ACHN (cell line): Measurements from ENCODE around the gene INAVA.

Experiments used
- DNase-seq: peaks from one replicate; pipeline ENCODE4 v3.0.0-alpha.2; 2015
- in situ Hi-C: cut with HindIII; loops from 2 replicates; pipeline ENCODE4 v1.10.0; 2017; ENCODE audit warnings: low sequenced_read_pairs, low pct_ligation_motif_present, low pct_unique_long_range_greater_than_20kb

INAVA gene

DNA sequence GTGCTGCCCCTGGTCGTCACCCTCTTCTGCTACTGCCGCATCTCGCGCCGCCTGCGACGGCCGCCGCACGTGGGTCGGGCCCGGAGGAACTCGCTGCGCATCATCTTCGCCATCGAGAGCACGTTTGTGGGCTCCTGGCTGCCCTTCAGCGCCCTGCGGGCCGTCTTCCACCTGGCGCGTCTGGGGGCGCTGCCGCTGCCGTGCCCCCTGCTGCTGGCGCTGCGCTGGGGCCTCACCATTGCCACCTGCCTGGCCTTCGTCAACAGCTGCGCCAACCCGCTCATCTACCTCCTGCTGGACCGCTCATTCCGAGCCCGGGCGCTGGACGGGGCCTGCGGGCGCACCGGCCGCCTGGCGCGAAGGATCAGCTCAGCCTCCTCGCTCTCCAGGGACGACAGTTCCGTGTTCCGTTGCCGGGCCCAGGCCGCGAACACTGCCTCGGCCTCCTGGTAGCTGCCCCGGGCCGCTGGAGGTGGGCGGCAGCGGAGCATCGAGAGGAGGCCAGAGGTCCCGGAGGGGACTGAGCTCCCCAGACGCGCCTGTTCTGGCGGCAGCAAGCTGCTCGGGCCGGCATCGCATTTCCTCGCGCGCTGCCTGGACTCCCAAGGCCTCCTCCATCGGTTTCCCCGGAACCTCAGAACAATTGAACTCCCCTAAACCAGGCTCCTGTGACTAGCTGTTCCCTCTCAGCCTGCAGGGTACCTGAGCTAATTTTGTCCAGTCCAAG lies 20.9 kb upstream of the INAVA start:
- DNase-seq = no peak
- in situ Hi-C loops = no loop called here

- DNase-seq = no peak
- in situ Hi-C loops = no loop called here
Observed at GRCh38 chr1:200874694-200875093, 20.0 kb upstream of the INAVA start.

DNA sequence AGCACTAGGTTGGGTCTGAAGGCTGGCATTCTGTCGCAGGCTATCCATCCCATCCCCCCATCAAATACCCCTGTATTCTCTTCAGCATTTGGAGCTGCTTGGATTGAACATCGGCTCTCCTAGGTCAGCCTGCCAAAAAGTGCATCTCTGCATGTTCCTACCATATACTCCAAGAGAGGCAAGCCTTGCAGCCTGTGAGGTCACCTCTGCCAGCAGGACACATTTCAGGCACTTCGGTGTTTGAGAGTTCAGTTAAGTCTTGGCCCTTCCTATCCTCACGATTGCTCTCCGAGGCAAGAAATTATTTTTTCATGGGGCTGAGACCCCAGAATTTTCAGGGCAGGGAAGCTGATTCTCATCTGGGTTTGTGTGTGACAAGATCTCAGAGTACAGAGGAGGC lies 19.3 kb upstream of the INAVA start:
- in situ Hi-C loops = no loop called here
- DNase-seq = no peak

DNA sequence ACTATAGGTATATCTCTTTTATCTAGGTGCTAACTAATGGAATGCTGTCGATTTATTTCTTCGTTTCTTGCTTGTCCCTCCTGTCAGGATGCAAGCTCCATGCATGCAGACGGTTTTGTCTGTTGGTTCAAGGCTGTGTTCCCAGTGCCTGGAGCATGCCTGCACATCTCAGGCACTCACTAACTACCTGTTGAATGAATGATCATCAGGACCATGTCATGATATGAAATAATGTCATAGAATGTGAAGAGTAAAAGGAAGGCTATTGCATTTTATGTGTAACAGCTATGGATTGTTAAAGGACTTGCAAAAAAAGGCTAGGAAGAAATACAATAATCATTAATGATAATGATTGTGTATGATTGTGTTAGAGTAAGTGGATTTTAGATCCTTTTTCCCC lies 17.7 kb upstream of the INAVA start:
- DNase-seq = no peak
- in situ Hi-C loops = no loop called here

DNA sequence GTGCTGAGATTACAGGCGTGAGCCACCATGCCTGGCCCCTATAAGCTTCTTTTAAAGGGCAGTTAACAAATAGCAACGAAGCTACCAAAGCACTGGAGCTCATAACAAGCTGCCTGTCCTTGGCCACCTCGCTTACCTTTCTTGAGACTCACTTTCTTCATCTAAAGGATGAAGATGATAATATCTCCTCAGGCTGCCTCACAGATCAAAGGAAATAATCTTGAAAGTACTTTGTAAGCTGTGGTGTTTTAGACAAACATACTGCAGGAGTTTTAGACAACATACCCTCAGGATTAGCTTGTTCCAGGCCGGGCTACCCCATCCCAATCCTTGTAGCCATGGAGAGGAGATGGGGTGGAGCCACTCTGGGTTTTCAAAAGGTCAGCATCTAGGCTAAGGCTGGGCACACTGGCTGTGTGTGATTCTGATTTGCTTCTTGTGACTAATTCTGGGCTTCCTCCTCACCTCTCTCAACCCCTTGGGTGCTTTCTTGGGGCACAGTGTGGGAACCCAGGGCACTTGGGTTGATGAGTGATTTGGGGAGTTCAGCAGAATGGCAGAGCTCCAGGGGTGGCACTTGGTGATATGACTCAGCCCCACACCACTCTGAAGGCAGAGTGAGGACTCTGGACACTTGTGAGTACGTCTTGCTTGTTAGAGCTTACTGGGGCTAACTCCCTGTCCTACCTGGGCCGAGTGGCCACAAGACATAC lies 16.7 kb upstream of the INAVA start:
- DNase-seq = no peak

GRCh38 chr1:200880212-200880611 lies 14.5 kb upstream of the INAVA start:
- in situ Hi-C loops = no loop called here
- DNase-seq = no peak

More for the DNA sequence above, 16.7 kb upstream of the INAVA start:
- in situ Hi-C loops = no loop called here

- in situ Hi-C loops = no loop called here
- DNase-seq = no peak
Observed at GRCh38 chr1:200883118-200883517, 11.6 kb upstream of the INAVA start.

DNA sequence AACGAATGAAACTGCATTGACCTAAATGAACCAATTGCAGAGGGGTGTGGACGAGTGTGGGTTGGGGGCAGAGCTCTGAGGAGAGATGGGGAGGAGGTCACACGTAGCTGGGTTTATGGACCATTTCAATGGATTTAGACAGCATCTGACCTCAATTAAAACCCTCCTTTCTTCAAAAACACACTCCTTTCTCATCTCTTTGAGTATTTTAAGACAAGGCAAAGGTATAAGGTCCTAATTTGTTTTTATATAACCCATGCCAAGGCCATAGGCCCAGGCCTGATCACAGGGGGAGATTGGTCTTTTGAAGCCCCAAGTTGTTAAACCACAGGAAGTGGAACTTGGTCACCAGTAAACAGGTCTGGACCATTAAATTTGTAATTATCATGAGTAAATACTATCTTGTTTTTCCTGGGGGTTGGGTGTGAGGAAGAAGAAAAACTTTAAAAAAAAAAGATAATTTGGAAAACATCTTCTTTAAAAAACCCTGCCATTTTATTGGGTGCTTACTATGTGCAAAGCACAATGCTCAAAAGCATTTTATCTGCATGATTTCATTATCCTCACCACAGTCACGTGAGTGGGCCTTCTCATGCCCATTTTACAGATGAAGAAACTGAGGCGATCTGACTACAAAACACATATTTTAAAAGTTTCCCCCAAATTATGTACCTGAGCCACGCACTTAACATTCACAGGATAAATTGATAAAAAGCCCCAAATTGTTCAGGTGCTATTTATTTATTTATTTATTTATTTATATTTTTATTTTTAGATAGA lies 8.9 kb upstream of the INAVA start:
- no peak for DNase-seq
- in situ Hi-C loops = no loop called here

DNA sequence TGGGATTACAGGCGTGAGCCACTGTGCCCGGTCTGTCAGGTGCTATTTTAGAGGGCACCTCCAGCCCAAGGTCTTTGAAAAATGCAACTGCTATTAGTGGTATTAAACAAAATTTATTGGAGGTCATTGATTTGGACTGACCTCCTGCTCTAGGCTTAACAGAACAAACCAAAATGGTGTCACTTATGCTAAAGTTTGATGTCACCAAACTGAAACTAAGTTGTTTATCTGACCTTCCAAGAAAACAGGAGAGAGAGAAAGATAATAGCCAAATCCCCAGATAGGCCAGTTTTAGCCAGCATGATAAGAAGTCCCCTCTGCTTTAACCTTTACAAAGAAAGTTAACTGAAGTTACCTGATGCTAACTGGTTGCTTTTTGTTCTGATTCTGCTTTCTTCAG lies 8.1 kb upstream of the INAVA start:
- in situ Hi-C loops = no loop called here
- DNase-seq = no peak

- in situ Hi-C loops = no loop called here
Observed at GRCh38 chr1:200887036-200887435, 7.7 kb upstream of the INAVA start.

GRCh38 chr1:200887772-200888348 lies 6.8 kb upstream of the INAVA start:
- in situ Hi-C loops = no loop called here
- DNase-seq = no peak

More at GRCh38 chr1:200887036-200887435, 7.7 kb upstream of the INAVA start:
- DNase-seq = no peak

DNA sequence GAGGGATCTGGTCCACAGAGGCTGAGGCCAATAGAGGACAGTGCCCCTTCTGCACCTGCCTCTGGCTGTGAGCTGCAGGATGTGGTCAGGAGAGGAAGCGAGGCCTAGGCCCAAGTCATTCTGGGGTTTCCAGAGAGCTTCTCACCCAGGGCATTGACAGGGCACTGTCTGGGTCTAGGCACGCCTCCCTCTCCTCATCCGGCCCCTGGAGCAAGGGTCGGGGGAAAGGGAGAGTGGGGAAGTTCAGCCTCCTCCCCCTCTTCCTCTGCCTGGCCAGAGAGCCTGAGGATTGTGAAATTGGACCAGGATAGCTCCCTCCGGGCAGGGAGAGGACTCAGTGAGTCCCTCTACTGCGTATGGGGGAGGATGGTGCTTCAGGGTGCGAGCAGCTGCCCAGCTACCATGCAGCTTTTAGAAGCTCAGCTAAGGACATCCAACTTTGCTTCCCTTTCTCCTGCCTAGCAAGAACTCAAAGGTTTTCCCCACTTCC lies 6.3 kb upstream of the INAVA start:
- DNase-seq = peak; percentile 21
- in situ Hi-C loops = no loop called here

DNA sequence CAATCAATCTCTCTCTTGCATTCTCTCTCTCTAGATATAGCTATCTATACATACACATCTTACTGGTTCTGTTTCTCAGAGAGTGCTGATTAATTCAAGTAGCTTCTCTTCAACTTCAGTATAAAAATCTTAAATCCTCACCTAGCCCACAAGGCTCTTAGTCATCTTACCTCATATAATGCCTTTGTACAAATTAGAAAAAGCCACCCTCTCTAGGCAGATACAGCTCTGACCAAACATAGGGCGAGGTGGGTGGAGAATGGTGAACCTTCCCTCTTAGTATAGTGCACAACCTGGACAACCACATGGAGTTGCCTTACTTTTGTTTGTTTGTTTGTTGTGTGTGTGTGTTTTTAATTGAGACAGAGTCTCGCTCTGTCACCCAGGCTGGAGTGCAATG lies 5.1 kb upstream of the INAVA start:
- DNase-seq = no peak
- in situ Hi-C loops = no loop called here

- DNase-seq = no peak
- in situ Hi-C loops = no loop called here
Observed at GRCh38 chr1:200890027-200890426, 4.7 kb upstream of the INAVA start.

- in situ Hi-C loops = no loop called here
Observed at GRCh38 chr1:200890818-200891773, 3.6 kb upstream of the INAVA start.

GRCh38 chr1:200891774-200892157 lies 2.9 kb upstream of the INAVA start:
- in situ Hi-C loops = no loop called here
- no peak for DNase-seq

More at GRCh38 chr1:200890818-200891773, 3.6 kb upstream of the INAVA start:
- DNase-seq = peak; percentile 70

DNA sequence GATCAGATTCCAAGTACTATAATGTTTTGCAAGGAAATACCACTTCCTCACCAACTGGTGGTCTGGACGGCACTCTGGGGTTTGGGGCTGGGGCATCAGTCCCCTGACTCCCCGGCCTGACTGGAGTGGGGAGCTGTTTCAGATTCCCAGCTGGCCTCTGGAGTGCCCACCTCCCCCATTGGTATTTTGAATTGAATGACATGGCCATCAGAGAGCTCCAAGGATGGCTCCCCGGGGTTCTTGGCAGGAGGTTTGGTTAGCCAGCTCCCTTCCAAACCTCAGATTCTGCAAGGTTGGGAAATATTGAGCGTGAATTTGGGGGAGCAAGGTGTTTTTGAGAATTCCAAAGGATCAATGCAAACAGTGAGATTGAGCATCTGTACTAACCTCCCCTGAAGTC lies 2.2 kb upstream of the INAVA start:
- in situ Hi-C loops = no loop called here

GRCh38 chr1:200892958-200893357 lies 1.7 kb upstream of the INAVA start:
- in situ Hi-C loops = no loop called here
- no peak for DNase-seq

More for the DNA sequence above, 2.2 kb upstream of the INAVA start:
- DNase-seq = no peak
